Body of pancreas (tissue), 4 donors: ENCODE results near the gene SERTAD1.

Experiments
- CTCF ChIP-seq, 7 experiments: fragments of 450-650 bp in 4 of 7; fragments of 200-600 bp in 3 of 7; sonication (generic) in 3 of 7; IDR thresholded peaks; one replicate each; pipeline ENCODE4 v1.5.1; 2016 to 2019; ENCODE audit warnings: antibody characterized with exemption in 7 of 7
- POLR2A ChIP-seq, 3 donors: fragments of 450-650 bp; IDR thresholded peaks; one replicate each; pipeline ENCODE4 v1.6.1; 2016; ENCODE audit warnings: antibody characterized with exemption in 3 of 3, mild to moderate bottlenecking in 2 of 3

- TF ChIP-seq CTCF (IDR thresholded peaks at IDR 0.05) (no peak), POLR2A (IDR thresholded peaks at IDR 0.05) (no peak)
Observed at GRCh38 chr19:40417643-40417981, 8.2 kb downstream of the SERTAD1 start.
